NCI-H748 (cell line): ENCODE data around the gene ACAD9.
A peak's percentile ranks its signal among the peaks of the same experiment; 100 is the strongest.

Experiments
- DNase-seq: peaks from one replicate; lab custom pipeline; 2025; ENCODE audit not compliant: unreplicated experiment; lab: John Stamatoyannopoulos, UW

Gene ACAD9

DNA sequence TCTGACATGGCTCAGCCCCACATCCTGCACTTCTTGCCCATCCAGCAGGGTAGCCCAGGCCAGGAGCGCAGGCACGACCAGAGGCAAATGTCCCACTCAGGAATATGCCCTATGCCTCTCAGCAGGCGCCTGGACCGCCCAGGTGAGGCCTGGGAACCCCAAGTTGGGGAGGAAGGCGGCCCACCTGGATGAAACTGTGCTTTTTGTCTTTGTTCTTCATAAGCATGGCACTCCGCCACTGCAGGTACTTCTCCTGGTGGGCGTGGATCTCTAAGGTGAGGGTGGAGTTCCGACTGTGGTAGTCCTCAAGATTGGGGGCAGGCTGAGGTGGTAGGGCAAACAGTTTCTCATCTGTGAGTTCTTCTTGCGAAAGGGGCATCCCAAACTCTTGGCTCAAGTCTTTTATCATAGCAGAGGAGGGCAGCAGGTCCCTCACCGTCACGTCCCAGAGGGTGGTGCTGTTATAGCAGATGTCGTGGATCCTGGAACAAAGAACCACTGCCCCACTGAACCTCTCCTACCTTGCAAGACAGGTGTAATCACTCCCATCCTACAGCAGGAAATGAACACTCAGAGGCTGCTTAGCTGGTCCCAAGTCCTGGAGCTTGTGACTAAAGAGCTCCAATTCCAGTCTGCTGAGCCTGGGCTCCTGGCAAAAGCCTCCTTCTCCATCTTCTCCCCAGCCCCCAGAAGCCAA is 53.2 kb downstream of the ACAD9 start:
- DNase-seq, result no peak

DNA sequence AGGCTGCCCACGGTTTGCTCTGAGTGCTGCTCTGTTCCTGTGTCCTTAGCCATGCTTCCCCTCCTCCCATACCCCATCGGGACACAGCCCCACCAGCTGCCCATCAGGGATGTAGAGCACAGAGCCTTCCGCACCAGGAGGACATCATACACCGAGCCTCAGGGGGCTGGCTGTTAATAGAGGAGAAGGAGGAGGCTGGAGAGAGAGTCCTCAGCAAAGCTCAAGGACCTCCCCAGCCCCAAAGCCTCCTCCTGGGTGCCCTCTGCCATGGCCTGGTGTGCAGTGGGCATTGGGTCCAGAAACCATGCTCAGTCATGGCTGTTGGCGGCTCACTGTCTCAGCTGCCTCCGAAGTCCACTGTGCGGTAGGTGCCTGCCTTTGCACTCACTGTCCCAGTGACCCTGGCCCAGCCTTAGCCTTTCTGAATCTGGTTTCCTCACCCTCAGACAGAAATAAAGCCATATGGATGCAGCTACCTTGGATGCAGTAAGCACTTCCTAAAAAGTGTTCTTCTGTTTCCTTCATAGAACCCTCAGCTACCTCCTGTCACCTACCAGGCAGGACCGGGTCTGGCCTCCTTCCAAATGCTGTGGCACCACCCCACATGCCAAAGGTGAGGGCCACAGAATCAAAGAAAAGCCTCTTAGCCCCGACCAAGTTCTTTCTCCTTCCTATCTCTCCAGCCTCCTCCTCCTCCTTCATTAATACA is 53.9 kb downstream of the ACAD9 start:
- no peak for DNase-seq

DNA sequence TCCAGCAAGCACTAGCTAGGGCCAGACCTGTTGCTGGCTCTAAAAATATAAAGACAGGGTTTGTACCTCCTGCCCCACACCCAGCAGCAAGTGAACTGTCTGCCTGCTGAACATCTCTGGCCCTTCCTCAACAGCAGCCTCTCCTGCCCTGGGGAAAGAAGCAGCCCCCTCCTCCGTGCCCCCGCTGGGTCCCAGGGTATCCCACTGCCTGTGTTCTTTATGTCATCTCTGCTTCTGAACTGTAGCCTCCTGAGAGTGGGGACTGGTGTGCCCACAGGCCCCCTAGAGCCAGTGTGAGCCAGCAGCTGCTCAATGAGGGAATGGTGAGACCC is 54.5 kb downstream of the ACAD9 start:
- DNase-seq, result no peak

DNA sequence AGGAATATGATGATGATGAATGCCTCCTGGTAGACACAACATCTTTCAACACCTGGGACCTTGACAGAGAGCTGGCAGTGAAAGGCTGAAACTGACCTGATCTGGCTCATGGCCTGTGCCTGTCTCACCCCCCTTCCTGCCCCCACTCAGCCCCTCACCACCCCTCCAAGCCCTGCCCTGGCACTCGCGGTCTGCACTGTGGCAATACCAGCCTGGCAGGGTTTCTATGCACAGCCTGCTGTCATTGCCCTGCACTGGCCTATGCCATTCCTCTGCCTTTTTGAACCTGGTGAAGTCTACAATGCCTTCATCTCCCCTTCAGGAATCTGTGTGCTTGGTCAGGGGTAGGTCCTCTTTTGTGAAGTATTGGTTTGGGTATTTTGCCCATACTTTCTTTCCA is 56.5 kb downstream of the ACAD9 start:
- DNase-seq, result no peak

DNA sequence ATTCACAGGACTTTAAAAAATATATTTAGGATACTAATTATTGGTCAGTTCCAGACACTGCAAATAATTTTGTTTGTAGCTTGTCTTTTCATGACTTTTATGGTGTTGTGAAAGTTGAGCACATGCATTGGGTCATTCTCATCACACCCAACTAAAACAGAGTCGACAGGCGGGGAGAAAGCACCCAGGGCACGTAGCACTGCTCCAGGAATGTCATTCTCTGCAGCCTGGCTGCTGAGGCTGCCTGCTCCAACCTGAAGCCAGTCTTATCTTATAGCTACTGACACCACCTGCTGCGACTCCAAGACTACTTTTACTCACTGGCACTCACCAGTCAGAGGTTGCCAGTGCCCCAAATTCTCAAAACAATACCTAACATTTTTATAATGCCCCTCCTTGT is 56.9 kb downstream of the ACAD9 start:
- no peak for DNase-seq

DNA sequence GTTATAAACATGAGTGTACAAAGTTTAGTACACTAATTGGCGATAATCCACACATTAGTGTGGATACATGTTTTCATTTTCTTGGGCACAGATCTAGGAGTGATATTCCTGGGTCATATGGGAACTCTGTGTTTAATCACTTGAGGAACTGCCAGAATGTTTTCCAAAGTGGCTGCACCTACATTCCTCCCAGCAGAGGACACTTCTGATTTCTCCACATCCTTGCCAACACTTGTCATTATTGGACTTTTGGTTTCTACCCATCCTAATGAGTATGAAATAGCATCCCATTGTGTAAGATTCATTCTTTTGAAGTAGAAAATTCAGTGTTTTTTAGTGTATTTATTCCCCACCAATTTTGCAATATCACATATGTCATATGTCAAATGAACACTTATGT is 60.8 kb downstream of the ACAD9 start:
- DNase-seq, result no peak

DNA sequence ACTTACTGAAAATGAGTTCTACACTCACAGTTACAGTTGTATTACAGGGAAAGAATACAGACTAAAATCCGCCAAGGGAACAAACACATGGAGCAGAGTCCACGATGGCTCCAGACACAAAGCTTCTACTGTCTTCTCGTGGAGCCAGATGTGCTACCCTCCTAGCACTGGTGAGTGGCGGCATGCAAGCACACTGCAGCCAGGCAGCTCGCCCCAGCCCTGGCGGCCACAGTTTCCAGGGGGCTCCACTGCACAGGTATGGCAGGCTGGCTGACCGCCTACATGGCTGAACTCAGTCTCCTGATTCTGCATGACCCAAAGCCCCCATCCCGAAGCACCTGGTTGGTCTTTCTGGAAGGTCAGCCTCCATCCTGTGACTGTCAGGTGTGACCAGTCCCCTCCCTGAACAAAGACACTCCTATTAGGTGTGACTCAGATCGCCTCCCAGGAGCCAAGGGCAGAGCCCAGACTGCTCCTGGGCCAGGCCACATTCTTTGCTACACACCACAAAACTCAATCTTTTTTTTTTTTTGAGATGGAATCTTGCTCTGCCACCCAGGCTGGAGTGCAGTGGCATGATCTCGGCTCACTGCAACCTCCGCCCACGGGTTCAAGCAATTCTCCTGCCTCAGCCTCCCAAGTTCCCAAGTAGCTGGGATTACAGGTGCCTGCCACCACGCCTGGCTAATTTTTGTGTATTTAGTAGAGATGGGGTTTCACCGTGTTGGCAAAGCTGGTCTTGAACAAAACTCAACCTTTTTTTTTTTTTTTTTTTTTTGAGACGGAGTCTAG is 62.9 kb downstream of the ACAD9 start:
- DNase-seq, result no peak

DNA sequence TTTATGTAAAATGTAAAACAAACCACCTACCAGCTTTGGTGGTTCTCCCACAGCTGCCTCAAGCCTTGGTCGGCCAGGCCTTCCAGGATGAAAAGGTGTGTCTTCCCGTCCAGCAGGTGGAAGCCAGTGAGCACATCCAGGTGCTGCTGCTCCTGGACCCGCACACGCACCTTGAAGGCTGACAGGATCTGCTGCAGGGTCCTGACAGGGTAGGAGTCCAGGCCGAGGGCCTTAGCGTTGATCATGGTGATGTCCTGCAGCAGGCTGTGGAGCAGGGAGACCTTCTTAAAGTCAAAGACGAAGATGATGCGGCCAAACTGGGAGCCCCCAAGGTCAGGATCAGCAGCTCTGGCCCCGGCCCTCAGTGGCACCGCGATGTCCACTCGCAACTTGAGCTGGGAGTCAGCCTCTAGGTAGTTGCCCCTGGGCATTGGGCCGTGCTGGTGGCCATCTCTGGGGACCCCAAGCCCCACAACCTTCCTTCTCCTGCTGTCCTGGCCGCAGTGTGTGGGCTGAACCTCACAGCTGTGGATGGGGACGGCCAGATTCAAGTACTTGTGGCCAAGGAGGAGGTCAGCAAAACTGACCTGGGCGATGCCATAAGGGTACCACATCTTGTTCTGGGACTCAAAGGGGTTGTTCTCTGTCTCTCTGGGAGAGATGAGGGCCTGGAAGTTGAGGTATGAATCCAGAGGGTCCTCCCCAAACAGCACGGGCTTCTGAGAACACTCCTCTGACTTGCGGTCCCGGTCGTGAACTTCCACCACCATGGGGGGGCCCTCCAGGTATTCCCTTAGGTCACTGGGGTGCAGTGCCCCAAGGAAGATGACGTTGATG is 65.8 kb downstream of the ACAD9 start:
- DNase-seq, result no peak

DNA sequence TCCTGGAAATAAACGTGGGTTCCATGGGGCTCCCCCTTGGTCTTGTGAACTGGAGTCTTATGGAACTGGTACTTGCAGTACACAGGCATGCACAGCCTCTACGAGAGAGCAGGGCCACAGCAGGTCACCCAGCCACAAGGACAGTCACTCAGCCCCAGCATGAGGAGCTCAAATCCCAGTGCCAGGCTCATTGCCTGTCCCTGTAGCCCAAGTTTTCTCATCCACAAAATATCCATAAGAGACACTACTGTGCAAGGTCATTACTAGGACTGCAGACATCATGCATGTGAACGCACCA is 66.4 kb downstream of the ACAD9 start:
- no peak for DNase-seq

DNA sequence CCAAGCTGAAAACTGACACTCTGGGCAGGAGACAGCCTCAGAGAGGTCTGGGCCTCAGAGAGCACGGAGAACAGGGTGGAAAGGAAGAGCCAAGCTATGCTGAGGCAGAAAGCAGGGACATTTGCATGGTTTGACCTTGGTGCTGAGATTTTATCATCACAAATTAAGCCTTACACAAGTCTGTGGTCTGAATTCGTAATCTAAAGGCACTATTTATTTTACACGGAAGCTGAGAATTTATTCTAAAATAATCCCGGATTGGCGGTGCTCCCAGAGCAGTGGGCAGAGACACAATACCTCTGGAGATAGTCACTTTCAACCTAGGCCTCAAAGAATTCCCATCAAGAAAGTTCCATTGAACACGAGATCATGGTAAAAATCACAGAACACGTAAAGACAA is 67.0 kb downstream of the ACAD9 start:
- no peak for DNase-seq

DNA sequence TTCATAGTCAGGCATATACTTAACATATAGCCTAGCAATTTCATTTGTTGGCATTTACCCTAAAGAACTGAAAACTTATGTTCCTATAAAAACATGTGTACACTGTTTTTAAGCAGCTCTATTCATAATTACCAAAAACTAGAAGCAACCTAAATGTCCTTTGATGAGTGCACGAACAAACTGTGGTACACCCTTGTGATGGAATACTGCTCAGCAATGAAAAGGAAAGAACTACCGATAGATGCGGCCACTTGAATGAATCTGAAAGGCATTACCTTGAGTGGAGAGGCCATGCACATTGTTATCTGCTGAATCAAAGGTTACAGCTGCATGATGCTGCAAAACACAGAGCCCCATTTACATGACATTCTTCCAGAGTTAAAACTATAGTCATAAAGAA is 69.7 kb downstream of the ACAD9 start:
- DNase-seq, result no peak

DNA sequence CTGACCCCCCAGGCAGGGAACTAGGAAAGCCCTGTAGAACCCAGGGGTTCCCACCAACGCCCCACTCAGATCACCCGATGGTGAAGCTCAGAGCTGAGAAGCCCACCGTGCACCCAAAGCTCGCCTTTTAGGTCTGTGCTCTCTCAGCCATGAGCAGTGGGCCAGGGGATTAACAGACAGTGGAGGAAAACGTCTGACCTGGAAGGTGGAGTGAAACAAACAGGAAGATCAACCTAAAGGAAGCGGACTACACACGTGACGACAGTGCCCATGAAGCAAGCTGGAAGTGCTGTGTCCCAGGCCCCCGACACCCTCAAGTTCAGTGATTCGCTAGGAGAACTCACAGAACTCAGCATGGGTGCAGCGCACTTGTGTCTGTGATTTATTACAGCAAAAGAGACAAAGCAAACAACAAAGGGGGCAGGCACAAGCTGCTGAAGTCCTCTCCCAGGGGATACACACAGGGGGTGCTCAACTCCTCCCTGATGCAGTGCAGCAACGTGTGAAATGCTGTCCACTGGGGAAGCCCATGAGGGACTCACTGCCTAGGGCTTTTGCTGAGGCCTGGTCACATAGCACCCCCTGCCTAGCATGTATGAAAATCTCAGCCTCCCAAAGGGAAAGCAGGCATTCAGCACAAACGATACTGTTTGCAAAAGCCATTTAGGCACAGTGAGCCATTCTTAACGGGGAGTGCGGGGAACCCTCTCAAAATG is 71.0 kb downstream of the ACAD9 start:
- peak; percentile 33 for DNase-seq

DNA sequence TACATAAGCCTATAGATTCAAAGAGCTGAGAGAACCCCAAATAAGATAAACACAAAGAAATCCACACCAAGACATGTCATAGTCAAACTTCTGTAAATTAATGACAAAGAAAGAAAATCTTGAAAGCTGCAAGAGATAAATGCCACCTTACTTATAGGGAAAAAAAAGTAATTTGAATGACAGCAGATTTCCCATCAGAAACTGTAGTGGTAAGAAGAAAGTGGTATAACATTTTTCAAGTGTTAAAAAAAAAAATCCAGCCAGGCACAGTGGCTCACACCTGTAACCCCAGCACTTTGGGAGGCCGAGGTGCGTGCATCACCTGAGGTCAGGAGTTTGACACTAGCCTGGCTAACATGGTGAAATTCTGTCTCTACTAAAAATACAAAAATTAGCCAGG is 77.0 kb downstream of the ACAD9 start:
- DNase-seq, result no peak
